HG03196 (cell line): ENCODE measurements around the gene PRKCB.

Source experiments
- ATAC-seq: cut with Tn5 transposase; IDR thresholded peaks from one replicate; pipeline ENCODE4 v1.9.1; 2021; ENCODE audit not compliant: unreplicated experiment

PRKCB gene

DNA sequence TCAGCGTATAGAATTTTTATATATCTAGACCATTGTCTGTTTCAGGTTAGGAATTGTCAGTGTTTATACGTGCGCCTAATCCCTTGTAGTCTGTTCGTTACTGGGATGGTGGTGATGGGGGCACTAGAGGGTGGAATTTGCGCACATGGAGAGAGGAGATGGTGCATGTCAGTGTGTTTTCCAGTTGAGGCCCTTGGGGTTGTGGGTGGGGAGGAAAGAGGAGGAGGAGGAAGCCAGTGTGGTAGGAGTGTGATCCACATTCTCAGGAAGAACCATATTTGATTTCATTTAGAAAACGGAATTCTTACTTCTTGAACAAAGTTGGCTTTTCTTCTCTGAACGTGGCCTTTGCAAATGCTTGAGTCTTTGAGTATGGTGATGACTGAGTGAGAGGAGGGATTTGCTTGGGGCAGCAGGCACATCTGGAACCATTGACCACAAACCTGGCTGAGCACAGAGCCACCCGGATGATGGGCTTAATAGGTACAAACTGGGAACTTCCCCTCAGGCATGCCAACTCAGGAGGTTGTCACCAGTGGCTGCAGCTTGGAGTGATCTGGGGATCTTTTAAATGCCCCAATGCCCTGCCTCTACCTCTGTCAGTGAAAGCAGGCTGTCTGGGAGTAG, 98.9 kb downstream of the PRKCB start:
- no peak for ATAC-seq

- no peak for ATAC-seq
Observed at GRCh38 chr16:23940111-23940510, 104.3 kb downstream of the PRKCB start.

DNA sequence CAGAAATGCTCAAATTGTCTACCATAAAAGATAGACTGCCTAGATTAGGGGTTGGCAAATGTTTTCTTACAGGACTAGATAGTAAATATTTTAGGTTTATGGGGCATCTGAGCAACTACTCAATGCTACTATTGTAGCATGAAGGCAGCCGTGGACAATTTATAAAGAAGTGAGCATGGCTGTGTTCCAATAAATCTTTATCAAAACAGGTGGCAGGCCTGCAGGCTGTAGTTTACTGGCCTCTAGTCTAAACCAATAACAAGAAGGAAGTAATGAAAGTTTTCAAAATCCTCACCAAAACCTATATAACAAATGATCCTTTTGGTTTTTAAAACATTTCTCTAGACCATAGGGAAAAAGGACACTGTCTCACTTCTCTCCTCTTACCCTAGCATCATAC, 105.2 kb downstream of the PRKCB start:
- no peak for ATAC-seq

DNA sequence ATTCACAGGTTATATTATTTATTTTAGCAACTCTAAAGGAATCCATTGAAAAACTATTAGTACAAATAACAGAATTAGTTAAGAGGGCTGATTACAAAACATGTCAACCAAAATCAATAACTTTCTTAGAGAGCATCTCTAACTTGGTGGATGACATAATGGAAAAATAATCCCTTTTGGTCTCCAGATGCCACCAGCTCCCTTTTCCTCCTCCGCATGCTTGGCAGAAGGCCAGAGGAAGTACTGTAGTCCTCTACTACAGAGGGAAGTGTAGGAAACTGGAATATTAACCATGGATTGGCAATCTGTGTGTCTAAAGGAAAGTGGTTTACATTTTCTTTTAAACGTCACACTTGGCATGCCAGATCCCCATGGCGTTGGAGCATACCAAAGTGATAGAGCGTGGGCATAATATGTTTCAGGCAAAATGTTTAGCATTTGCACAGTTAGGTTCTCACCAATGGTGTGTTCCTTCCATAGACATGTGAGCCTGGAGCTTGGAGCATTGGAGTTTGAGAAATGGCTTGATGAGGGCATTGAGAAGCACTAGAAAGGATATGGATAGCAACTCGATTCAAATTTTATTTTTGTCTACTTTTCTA, 106.3 kb downstream of the PRKCB start:
- no peak for ATAC-seq

DNA sequence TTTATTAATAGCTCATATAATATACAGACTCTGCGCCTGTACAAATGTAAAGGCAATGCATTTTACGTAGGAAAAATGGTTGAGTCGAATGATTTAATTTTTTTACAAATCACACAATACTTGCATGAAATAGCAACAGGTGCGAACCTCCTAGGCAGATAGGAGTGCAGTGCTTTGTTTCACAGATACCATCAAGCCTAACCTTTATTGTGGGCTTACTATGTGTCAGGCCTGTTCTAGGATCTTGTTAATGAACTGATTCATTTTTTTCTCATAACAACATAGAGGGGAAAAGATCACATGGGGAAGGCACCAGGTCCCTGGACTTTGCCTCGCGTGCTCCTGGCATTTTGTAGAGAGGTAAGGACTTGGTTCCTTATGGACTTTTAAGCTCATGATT, 107.8 kb downstream of the PRKCB start:
- no peak for ATAC-seq

DNA sequence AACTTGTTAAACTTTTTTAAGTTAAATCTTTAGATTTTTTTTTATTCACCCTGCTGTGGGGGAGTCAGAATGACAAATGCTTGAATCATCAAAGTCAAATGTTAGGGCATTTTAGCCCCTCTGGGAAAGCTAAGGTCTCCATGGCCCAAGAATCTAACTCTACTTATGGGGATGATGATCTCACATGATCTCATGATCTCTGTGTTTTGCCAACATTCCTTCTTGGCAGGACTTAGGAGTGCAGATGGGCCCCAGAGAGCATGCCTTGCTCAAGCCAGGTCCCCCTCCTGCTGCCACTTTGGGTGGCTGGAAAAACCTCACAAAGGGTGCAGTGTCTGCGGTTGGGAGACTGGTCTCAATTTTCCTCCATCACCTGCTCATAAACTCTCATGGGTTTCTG, 108.6 kb downstream of the PRKCB start:
- no peak for ATAC-seq

- no peak for ATAC-seq
Observed at GRCh38 chr16:23945243-23945642, 109.5 kb downstream of the PRKCB start.

DNA sequence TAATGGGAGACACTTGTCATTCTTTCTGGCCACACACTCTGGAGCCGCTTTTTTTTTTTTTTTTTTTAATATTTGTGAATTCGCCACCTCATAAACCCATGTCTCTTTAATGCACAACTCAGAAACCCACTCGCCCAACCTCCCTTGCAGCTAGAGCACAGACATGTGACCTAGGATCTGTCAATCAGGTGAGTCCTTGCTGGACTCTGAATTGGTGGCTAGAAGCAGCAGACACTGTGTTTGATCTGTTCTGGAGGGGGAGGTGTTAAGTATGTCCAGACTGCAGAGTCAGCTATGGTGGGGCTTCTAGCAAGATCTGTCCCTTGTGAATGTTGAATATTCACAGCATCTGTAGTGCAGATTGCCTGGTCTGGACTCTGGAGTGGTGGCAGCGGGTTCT, 112.1 kb downstream of the PRKCB start:
- no peak for ATAC-seq

- ATAC-seq = no peak
Observed at GRCh38 chr16:23948949-23949411, 113.2 kb downstream of the PRKCB start.

GRCh38 chr16:23949630-23950290, 114.0 kb downstream of the PRKCB start:
- no peak for ATAC-seq

- no peak for ATAC-seq
Observed at GRCh38 chr16:23950291-23950894, 114.6 kb downstream of the PRKCB start.

DNA sequence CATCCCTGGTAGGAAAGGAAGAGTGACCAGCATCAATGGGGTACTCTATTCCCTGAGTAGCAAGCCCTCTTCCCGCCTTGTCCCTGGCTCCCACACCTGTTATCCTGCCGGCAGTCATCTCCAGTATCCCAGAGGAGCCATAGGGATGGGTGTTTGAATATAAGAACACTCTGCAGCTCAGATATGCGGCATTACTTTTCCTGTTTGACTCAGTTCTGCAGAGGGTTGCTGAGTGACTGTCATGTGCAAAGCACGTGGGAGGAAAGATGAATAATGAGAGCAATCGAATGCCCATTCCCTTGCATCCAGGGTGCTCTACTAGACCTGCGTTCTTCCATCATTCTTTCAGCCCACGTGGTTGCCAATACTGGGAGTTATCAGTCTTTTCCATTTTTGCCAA, 115.1 kb downstream of the PRKCB start:
- ATAC-seq = no peak

- no peak for ATAC-seq
Observed at GRCh38 chr16:23952128-23952970, 116.6 kb downstream of the PRKCB start.

GRCh38 chr16:23952971-23953300, 117.2 kb downstream of the PRKCB start:
- no peak for ATAC-seq

GRCh38 chr16:23953476-23953875, 117.7 kb downstream of the PRKCB start:
- no peak for ATAC-seq

GRCh38 chr16:23955088-23955487, 119.3 kb downstream of the PRKCB start:
- ATAC-seq = no peak

GRCh38 chr16:23957287-23957686, 121.5 kb downstream of the PRKCB start:
- ATAC-seq = no peak

DNA sequence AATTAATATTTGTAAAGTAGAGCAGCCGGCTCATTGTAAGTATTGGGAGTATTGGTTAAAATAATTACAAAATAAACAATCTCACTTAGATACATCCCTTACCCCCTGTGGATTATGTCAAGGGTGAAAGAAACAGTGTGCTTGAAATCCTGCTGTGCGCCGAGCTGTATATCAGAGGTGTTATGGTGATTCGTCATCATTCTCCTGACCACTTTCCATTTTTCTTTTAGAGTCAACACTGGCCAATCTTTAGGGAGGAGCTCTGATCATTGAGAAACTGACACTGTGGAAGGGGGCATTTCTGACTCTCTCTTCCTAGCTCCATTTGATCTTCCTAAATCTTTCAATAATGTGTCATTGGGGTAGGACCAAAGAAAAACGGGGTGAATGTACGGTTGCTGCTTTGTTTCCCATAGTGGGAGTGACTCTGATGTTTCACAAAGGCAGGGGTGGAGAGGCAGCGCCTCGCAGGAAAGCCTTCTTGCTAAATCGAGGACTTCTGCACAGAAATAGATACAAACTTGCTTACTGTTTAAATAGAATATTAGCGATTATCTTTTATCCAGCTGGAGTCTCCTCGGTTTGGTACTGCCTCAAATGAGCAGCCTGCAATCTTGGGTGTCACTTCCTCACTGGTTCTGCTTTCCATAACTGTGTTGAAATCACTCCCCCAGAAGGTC, 123.4 kb downstream of the PRKCB start:
- no peak for ATAC-seq

DNA sequence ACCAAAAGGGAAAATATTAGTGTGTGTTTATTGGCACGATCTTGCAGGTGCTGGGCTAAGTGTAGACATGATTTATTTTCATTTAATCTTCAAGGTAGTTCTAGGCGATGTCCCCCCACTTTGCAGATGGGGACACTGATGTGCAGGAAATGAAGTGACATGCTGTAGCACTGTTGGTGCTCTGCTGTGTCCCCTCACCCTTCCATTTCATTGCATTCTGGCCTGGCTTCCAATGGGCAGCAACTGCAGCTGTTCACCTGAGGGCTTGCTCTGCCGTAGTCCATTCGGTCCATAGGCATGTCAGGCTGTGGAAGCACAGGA, 123.9 kb downstream of the PRKCB start:
- no peak for ATAC-seq

DNA sequence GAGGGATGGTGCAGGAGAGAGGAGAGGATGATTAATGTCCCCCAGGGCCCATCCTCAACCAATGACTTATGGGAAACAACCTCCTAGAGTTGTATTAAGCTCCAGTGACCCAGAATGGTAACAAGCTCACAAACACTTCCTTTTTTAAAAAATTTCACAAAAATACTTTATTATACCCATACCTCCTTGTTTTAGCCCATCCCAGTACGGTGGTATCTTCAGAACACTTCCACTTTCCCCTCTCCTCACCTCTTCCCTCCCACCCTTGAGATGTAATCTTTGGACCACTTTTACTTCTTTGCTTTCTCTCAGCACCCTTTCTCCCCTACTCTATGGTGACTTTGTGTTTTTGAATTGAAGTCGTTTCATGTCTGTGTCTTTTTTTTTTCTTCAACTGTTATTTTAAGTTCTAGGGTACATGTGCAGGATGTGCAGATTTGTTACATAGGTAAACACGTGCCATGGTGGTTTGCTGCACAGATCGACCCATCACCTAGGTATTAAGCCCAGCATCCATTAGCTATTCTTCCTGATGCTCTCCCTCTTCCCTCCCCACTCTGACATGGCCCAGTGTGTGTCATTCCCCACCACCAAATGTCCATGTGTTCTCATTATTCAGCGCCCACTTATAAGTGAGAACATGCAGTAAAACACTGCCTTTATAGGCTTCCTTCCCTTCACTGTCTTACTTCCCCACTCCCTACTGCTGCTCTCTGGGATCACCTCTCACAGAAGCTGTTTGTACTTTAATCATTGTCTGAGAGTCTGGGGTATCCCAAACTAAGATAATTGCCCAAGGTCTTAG, 124.5 kb downstream of the PRKCB start:
- no peak for ATAC-seq
